Measurements from ENCODE around the gene MYO10.

GRCh38 chr5:16812448-16812847, 123.6 kb downstream of the MYO10 start:
- TF ChIP-seq CREB5 (CRISPR knock-in tag; IDR thresholded peaks at IDR 0.05; ENCODE audit: low read depth): no peak
- TF ChIP-seq GLIS3 (CRISPR knock-in tag; IDR thresholded peaks at IDR 0.05): no peak
- TF ChIP-seq POU6F1 (CRISPR knock-in tag; IDR thresholded peaks at IDR 0.05; ENCODE audit: borderline replicate concordance, low read depth): no peak
